HG03045 (cell line): ENCODE results near the gene YAE1.
"Not testable (repeated sequence)": the region's sequence is repeated elsewhere in the genome, so short reads cannot be mapped to it uniquely, and the experiment has no call there.

Experiments used
- ATAC-seq: cut with Tn5 transposase; IDR thresholded peaks from one replicate; pipeline ENCODE4 v1.9.1; 2021; ENCODE audit warnings: mild to moderate bottlenecking, moderate library complexity; ENCODE audit not compliant: unreplicated experiment

The YAE1 gene

GRCh38 chr7:39566023-39566921 lies at the start of gene YAE1:
TSS of gene YAE1 (plus strand) at chr7:39566404. CDS start at chr7:39566419, 15 bp downstream.
- peak; percentile 100 for ATAC-seq

GRCh38 chr7:39516498-39516897 lies 49.7 kb upstream of the YAE1 start:
- no peak for ATAC-seq

- ATAC-seq: no peak
These were observed 49.0 kb upstream of the YAE1 start for GRCh38 chr7:39517240-39517639.

DNA sequence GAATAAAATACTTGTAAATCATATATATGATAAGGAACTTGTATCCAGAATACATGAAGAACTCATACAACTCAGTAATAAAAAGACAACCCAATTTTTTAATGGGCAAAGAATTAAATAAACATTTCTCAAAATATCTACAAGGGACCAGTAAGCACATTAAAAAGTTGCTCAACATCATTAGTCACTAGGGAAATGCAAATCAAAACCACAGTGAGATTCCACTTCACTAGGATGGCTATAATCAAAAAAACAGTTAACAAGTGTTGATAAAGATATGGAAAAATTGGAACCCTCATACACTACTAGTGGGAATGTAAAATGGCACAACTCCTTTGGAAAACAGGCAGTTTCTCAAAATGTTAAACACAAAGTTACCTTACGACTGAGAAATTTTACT lies 40.3 kb upstream of the YAE1 start:
- ATAC-seq: no peak

- ATAC-seq: no peak
These were observed 39.5 kb upstream of the YAE1 start for GRCh38 chr7:39526666-39527065.

DNA sequence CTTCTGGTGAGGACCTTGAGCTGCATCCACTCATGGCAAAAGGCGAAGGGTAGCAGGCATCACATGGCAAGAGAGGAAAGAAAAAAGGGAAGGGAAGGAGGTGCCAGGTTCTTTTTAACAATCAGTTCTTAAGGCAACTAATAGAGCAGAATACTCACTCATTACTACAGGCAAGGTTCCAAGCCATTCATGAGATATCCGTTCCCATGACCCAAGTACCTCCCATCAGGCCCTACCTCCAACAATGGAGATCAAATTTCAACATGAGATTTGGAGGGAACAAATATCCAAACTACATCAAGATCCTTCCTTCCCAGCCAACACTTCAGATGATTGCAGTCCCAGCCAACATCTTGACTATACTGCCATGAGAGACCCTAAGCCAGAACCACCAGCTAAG lies 38.9 kb upstream of the YAE1 start:
- no peak for ATAC-seq

DNA sequence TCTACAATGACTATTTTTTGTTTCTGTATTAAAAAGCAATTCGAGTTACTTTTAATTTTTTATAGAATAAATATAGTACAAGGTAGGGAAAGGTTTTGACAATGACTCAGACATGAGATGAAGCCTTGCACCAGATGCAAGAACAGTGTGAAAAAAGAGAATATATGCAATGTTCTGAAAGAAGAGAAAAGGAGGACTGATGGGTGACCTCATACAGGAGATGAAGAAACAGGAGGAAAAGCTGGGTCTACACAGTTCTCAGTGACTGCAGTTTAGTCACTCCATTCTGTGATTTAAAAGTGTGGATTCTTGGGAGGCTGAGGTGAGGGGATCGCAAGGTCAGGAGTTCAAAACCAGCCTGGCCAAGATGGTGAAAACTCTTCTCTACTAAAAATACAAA lies 38.3 kb upstream of the YAE1 start:
- ATAC-seq: no peak

DNA sequence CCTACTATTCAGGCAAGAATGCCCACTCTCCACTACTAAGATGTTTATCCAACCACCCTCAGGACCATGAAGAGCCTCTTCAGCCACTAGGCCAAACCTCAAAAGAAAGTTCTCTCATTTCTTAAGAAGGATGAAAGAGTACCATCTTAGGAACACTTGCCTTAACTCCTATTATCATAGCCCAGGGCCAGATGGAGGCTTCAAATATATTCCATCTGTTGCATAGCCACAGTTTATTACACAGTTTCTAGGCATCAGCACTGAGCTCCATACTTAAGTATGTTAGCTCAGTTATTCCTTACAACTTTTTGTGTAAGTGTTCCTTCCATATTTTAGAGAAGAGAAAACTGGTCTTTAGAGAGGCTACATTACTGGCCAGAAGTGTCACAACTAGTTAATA lies 37.4 kb upstream of the YAE1 start:
- no peak for ATAC-seq

GRCh38 chr7:39529582-39529981 lies 36.6 kb upstream of the YAE1 start:
- ATAC-seq: no peak

GRCh38 chr7:39530971-39531370 lies 35.2 kb upstream of the YAE1 start:
- ATAC-seq: no peak

- no peak for ATAC-seq
These were observed 34.4 kb upstream of the YAE1 start for GRCh38 chr7:39531818-39532217.

- ATAC-seq: no peak
These were observed 33.4 kb upstream of the YAE1 start for GRCh38 chr7:39532832-39533231.

GRCh38 chr7:39534599-39534998 lies 31.6 kb upstream of the YAE1 start:
- no peak for ATAC-seq

GRCh38 chr7:39535064-39535463 lies 31.1 kb upstream of the YAE1 start:
- ATAC-seq: no peak

- no peak for ATAC-seq
These were observed 30.5 kb upstream of the YAE1 start for GRCh38 chr7:39535720-39536119.

DNA sequence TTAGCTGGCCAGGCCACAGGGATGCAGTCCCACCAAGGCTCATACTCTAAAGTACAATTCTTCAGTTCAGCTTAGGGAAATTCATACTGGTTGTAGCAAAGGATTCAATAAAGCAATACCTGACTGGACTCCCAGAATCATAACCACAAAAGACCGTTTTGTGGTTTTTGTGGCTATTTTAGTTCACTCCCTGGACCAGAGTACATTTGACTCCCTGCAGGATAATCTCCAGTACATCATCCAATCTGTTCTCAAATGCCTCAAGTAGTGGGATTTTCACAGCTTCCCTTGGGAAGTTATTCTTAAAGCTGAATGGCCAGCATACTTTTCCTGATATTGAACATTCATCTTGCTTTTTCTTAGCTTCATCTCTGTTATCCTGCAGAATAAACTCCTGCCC lies 29.3 kb upstream of the YAE1 start:
- no peak for ATAC-seq

DNA sequence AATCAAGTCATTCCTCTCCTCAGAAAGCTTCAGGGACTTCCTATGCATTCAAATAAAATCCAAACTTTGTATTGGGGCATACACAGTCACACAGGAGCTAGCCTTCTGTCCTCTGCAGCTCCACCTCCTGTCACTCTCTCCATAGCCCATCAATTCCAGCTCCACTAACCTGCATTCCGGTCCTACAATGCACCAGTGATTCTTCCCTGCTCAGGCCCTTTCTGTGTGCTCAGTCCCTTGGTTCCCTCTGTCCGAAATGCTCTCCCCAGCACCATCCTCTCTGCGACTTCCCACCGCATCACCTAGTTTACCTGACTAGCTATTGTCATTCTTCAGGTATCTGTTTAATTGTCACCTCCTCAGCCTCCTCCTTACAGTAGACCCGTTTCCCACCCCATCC lies 26.4 kb upstream of the YAE1 start:
- no peak for ATAC-seq

DNA sequence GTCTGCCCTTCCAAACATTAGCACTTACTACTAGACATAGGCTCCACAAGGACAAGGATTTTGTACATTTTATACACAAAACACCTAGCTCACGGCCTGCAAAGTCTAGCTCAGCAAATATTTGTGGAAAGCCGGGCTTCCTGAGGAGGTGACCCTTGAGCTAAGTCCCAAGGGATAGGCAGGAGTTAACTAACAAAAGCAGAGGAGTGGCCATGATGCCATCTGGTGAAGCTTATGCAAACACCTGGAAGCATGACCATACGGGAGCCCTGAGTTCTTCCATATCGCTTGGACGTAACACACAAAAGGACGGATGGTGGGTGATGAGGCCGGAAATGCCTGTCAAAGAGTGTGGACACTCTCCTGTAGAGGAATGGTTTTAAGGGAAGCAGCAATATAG lies 25.9 kb upstream of the YAE1 start:
- no peak for ATAC-seq

- no peak for ATAC-seq
These were observed 24.7 kb upstream of the YAE1 start for GRCh38 chr7:39541511-39541910.

DNA sequence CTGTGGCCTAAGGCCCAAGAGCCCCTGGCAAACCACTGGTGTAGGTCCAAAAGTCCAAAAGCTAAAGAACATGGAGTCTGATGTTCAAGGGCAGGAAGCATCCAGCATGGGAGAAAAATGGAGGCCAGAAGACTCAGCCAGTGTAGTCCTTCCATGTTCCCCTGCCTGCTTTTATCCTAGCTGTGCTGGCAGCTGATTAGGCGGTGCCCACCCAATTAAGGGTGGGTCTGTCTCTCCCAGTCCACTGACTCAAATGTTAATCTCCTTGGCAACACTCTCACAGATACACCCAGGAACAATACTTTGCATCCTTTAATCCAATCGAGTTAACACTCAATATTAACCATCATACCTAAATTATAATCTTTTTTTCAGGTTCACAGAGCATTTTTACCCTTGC lies 21.4 kb upstream of the YAE1 start:
- not testable (repeated sequence) for ATAC-seq

DNA sequence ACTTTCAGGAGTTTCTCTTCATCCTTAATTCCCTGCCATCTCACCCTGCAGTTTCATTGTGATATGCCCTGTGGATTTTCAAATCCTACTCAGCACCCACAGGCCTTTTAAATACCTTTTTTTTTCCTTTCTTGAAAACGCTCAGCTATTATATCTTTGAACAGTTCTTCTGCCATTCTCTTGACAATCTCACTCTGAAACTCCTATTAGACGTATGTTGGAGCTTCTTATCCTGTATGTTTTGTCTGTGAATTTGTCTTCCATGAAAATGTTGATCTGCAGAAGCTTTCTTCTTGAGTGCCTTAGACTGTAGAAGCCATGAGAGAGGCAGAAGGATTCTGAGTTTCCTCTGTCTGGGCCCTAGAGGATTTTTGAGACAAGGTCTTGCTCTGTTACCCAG lies 18.9 kb upstream of the YAE1 start:
- no peak for ATAC-seq

DNA sequence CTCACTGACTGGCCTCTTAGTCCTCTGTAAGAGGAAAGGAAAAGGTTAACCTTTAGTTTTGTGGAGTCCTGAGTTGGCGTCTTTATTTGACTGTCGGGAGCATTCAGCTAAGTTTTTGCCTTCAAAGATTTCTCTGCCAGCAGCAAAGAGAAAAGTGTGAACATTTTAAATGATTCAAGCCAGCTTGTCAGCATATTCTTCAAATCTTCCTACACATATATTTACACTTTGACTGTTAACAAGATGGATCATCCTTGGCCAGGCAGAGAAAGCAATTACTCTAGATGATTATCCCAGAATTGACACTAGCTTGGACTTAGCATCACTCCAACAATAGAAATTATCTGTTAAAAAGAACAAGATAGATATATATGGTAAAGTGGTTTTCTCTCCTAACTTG lies 15.8 kb upstream of the YAE1 start:
- ATAC-seq: no peak

DNA sequence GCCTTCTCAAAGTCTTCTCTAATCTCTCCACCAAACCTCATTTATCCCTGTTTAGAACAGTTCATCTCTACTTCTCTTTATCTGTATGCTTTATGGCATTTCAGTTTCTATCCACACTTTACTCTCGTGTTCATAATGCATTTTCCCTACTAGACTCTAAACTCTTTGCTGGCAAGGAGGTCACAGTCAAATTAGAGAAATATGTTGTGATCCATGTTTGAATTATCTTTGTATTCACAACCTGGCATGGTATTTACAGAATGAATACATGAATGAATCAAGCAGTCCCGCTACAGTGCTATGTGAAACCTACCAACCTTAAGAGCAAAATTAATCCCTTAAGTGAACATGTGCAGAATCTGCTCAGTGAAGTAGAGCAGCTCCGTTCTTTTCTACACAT lies 12.8 kb upstream of the YAE1 start:
- no peak for ATAC-seq
